Glutamatergic neuron (in vitro differentiated cells): ENCODE data around the gene CYFIP2. TPM values are rescaled to one million over a fixed set of nuclear protein-coding genes. Genes with fewer than 3 reads are reported as not detected.

ENCODE experiments used
- DNase-seq: peaks from one replicate; pipeline ENCODE4 v3.0.0; 2022
- H3K27ac Mint-ChIP-seq: one replicate; pipeline ENCODE4 v1.8.0; 2020; ENCODE audit warnings: mild to moderate bottlenecking, mixed read lengths, inconsistent platforms; ENCODE audit not compliant: unreplicated experiment
- H3K27me3 Mint-ChIP-seq: one replicate; pipeline ENCODE4 v1.8.0; 2020; ENCODE audit warnings: mild to moderate bottlenecking, moderate library complexity, mixed read lengths, inconsistent platforms; ENCODE audit not compliant: unreplicated experiment
- H3K36me3 Mint-ChIP-seq: one replicate; pipeline ENCODE4 v1.8.0; 2020; ENCODE audit warnings: mild to moderate bottlenecking, mixed read lengths, inconsistent platforms; ENCODE audit not compliant: unreplicated experiment
- H3K4me1 Mint-ChIP-seq: one replicate; pipeline ENCODE4 v1.8.0; 2020; ENCODE audit warnings: mild to moderate bottlenecking, low read depth, mixed read lengths, inconsistent platforms; ENCODE audit not compliant: unreplicated experiment
- H3K4me3 Mint-ChIP-seq: one replicate; pipeline ENCODE4 v1.8.0; 2020; ENCODE audit warnings: mild to moderate bottlenecking, mixed read lengths, inconsistent platforms; ENCODE audit not compliant: unreplicated experiment
- H3K9me3 Mint-ChIP-seq: one replicate; pipeline ENCODE4 v1.8.0; 2020; ENCODE audit warnings: mild to moderate bottlenecking, moderate library complexity, mixed read lengths, inconsistent platforms; ENCODE audit not compliant: unreplicated experiment
- total RNA-seq: library from RNA; stranded (reverse); fragmentation: NEBNext Ultra II Directional; extraction: Animal tissue kit (Norgen Biotek cat#: 25700); gene quantifications from one replicate; pipeline ENCODE4 v1.2.1, GENCODE V29; 2021; ENCODE audit not compliant: unreplicated experiment
- TF ChIP-seq, protein P1 (sequence below): fragments of 200-600 bp; sonication (generic); IDR thresholded peaks from one replicate; pipeline ENCODE4 v1.5.0; 2021; ENCODE audit not compliant: partially characterized antibody, unreplicated experiment

Gene CYFIP2
- total RNA-seq, 1 donor from 2014 or later = 120 TPM

DNA sequence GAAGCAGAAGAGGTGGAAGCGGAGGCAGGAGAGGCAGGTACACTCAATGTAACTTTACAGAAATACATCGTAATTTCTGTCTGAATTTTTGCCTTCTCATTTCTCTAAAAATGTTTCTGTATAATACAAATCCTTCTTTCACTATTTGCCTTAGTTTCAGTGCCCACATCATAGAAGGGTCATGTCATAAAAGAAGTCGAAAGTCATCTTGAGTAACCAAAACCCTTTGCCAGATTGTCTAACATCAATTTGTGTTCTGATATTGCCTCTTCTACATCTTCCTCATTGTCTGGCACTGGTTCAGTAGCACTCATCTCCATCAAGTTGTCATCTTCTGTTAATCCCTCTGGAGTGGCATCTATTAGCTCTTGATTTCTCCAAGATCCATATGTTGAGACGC, 6.2 kb upstream of the CYFIP2 start:
- Mint-ChIP-seq H3K27me3 (peaks cover 2% of the 10 kb centered on the region), H3K36me3 (no peaks in the 10 kb centered on the region), H3K27ac (no peak overlapping the region), H3K4me3 (no peak overlapping the region), H3K9me3 (no peaks in the 10 kb centered on the region), H3K4me1 (no peaks in the 10 kb centered on the region)
- DNase-seq = no peak
- TF ChIP-seq, protein P1, sequence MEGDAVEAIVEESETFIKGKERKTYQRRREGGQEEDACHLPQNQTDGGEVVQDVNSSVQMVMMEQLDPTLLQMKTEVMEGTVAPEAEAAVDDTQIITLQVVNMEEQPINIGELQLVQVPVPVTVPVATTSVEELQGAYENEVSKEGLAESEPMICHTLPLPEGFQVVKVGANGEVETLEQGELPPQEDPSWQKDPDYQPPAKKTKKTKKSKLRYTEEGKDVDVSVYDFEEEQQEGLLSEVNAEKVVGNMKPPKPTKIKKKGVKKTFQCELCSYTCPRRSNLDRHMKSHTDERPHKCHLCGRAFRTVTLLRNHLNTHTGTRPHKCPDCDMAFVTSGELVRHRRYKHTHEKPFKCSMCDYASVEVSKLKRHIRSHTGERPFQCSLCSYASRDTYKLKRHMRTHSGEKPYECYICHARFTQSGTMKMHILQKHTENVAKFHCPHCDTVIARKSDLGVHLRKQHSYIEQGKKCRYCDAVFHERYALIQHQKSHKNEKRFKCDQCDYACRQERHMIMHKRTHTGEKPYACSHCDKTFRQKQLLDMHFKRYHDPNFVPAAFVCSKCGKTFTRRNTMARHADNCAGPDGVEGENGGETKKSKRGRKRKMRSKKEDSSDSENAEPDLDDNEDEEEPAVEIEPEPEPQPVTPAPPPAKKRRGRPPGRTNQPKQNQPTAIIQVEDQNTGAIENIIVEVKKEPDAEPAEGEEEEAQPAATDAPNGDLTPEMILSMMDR = no peak

DNA sequence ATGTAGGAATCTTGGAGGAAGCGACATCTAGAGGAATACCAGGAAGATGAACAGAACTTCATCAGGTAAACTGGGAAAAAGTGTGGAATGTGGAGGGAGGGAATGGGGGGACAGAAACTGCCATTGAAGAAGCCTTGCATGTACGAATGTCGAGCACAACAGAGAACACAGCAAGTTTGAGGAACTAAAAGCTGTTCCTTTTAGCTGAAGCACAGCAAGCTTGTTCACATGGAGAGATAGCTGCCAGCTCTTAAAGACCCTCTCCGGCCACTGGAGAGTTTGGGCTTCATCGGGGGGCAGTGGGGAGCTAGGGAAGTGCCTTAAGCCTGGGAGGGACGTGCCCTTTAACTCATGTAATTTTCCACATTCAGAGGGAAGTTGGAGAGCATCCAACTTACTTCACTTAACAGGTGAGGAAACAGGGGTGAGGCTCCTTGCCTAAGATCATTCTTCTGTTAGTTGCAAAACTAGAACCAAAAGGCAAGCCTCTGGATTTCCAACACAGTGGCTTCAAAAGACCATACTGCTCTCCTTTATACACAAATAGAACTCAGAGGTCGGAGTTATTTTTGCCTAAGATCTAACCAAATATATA, 2.3 kb upstream of the CYFIP2 start:
- TF ChIP-seq, protein P1 = no peak
- no peak for DNase-seq
- H3K27me3 Mint-ChIP-seq = peaks cover 2% of the 10 kb centered on the region
- peaks cover 6% of the 10 kb centered on the region for H3K4me1 Mint-ChIP-seq
- H3K4me3 Mint-ChIP-seq = no peak overlapping the region
- H3K9me3 Mint-ChIP-seq = peaks cover 3% of the 10 kb centered on the region
- H3K27ac Mint-ChIP-seq = no peak overlapping the region
- no peaks in the 10 kb centered on the region for H3K36me3 Mint-ChIP-seq

DNA sequence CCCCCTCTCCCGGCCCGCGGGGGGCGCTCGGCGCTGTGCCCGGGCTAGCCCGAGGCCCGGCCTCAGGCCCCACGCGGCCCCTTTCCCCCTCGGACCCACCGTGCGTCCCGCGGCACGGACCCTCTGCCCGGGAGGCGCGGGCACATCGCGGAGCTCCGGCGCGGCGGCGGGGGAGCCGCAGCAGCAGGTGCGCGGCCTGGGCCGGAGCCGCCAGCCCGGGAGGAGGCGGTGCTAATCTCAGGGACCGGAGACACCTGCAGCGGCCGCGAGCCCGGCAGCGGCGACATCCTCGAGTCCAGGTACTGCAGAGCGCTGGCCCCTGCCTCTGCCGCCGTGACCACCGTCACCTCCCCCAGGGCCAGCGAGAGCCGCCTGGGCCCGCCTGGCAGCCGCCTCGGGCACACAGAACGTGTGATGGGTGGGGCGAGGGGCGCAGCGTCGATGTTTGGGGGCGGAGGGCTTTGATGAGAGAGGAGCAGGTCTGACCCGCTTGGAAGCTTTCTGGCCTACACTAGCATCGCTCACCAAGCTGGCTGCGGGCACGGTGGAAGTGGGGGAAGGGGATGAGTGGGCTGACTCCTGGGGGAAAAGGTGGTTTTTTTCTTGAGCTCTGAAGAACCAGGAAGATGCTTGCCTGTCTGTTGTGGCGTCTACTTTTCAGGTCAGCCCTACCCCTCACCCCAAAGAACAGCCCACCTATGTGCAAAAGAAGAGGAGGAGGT, 524 bp downstream of the CYFIP2 start:
- Mint-ChIP-seq H3K27me3 (peaks cover 2% of the 10 kb centered on the region), H3K4me3 (peak overlapping the region; percentile 90), H3K27ac (peak overlapping the region; percentile 66), H3K4me1 (peaks cover 6% of the 10 kb centered on the region), H3K36me3 (no peaks in the 10 kb centered on the region), H3K9me3 (peaks cover 3% of the 10 kb centered on the region)
- TF ChIP-seq, protein P1 = no peak
- peak; percentile 61 for DNase-seq

DNA sequence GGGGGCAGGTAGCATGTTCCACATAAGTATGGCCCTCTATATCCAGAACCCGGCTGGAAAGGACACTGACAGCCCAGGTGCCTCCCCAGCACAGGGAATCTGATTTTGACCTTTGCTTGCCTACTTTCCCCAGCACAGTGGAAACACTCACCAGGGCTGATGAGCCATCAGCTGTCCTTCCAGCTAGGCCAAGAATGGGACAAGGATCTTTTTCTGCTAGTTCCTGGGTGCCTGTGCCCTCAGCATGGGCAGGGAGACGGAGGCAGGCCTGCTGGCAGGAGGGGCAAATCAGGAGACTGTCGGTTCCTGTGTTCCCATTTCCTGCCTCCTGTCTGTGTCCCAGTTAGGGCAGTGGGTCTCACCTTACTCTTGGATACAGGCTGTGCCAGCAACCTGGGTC, 1.1 kb downstream of the CYFIP2 start:
- peak overlapping the region; percentile 66 for H3K27ac Mint-ChIP-seq
- no peaks in the 10 kb centered on the region for H3K36me3 Mint-ChIP-seq
- no peak for DNase-seq

More for the DNA sequence above, 1.1 kb downstream of the CYFIP2 start:
- Mint-ChIP-seq H3K27me3 (peaks cover 2% of the 10 kb centered on the region), H3K9me3 (peaks cover 3% of the 10 kb centered on the region), H3K4me1 (peaks cover 6% of the 10 kb centered on the region), H3K4me3 (peak overlapping the region; percentile 90)
- TF ChIP-seq, protein P1 = no peak
